PC-3 (cell line): Measurements from ENCODE around the gene PTPRA. TPM values are rescaled to one million over a fixed set of nuclear protein-coding genes. Genes with fewer than 3 reads are reported as not detected.
A peak's percentile ranks its signal among the peaks of the same experiment; 100 is the strongest.

Experiments used
- ATAC-seq: fragments of 200-7000 bp; cut with Tn5 transposase; 2 replicates; pipeline ENCODE4 v1.9.1; 2020; ENCODE audit warnings: mild to moderate bottlenecking, moderate library complexity
- Bru-seq: library from RNA; stranded (reverse); fragments of 400-500 nt; gene quantifications from one replicate; lab custom pipeline; 2021; lab: Mats Ljungman, UMichigan
- BruChase-seq, 2 experiments: library from RNA; stranded (reverse); fragments of 400-500 nt; gene quantifications; one replicate each; lab custom pipeline; 2021; lab: Mats Ljungman, UMichigan
- BruUV-seq: library from RNA; stranded (reverse); fragments of 400-500 nt; replicated peaks from 2 replicates; lab custom pipeline; 2021; lab: Mats Ljungman, UMichigan
- CTCF ChIA-PET: fragments of 300-600 bp; sonication (Branson Sonifier 250); formaldehyde crosslinking; loops from one replicate; lab custom pipeline; 2022; ENCODE audit warnings: antibody characterized with exemption; lab: Charles Lee
- POLR2A ChIA-PET: fragments of 300-600 bp; sonication (Branson Sonifier 250); formaldehyde crosslinking; loops from one replicate; lab custom pipeline; 2022; ENCODE audit warnings: antibody characterized with exemption; ENCODE audit not compliant: unreplicated experiment; lab: Charles Lee
- DNase-seq: peaks from one replicate; pipeline ENCODE4 v3.0.0-alpha.2; 2015
- H2AFZ ChIP-seq: fragments of 300-600 bp; sonication (generic); 2 replicates; pipeline ENCODE4 v1.6.0; 2016; ENCODE audit warnings: antibody characterized with exemption, low read length
- H3F3A ChIP-seq: fragments of 300-600 bp; sonication (generic); one replicate; pipeline ENCODE4 v1.6.0; 2017; ENCODE audit warnings: antibody characterized with exemption, low read length, control low read depth, mild to moderate bottlenecking; ENCODE audit not compliant: unreplicated experiment
- H3K27ac ChIP-seq: fragments of 300-600 bp; sonication (generic); 2 replicates; pipeline ENCODE4 v1.5.1; 2016; ENCODE audit warnings: mild to moderate bottlenecking, low read length
- H3K27me3 ChIP-seq: fragments of 300-600 bp; sonication (generic); 2 replicates; pipeline ENCODE4 v1.6.1; 2016; ENCODE audit warnings: low read length, mixed read lengths
- H3K36me3 ChIP-seq: fragments of 300-600 bp; sonication (generic); 2 replicates; pipeline ENCODE4 v1.6.1; 2016; ENCODE audit warnings: low read depth, mixed run types, low read length, mixed read lengths
- H3K4me1 ChIP-seq: fragments of 300-600 bp; sonication (generic); 2 replicates; pipeline ENCODE4 v1.5.1; 2016; ENCODE audit warnings: low read length; ENCODE audit not compliant: insufficient read depth
- H3K4me2 ChIP-seq: fragments of 300-600 bp; sonication (generic); 2 replicates; pipeline ENCODE4 v1.6.0; 2016; ENCODE audit warnings: low read length
- H3K4me3 ChIP-seq: fragments of 300-600 bp; sonication (generic); 2 replicates; pipeline ENCODE4 v1.5.1; 2016; ENCODE audit warnings: mild to moderate bottlenecking, low read length, mixed read lengths
- H3K79me2 ChIP-seq: fragments of 300-600 bp; sonication (generic); 2 replicates; pipeline ENCODE4 v1.6.1; 2017; ENCODE audit warnings: low read length, mixed read lengths
- H3K9ac ChIP-seq: fragments of 300-600 bp; sonication (generic); 2 replicates; pipeline ENCODE4 v1.6.0; 2016; ENCODE audit warnings: mild to moderate bottlenecking, low read length
- H3K9me2 ChIP-seq: fragments of 300-600 bp; sonication (generic); replicated peaks from 2 replicates; pipeline ENCODE4 v1.6.1; 2016; ENCODE audit warnings: mixed run types, low read length, mixed read lengths
- H3K9me3 ChIP-seq: fragments of 300-600 bp; sonication (generic); 2 replicates; pipeline ENCODE4 v1.6.1; 2016; ENCODE audit warnings: low read length, mixed read lengths
- H4K20me1 ChIP-seq: fragments of 300-600 bp; sonication (generic); 2 replicates; pipeline ENCODE4 v1.6.1; 2016; ENCODE audit warnings: low read length, mixed read lengths
- CTCF ChIP-seq: fragments of 300-600 bp; sonication (generic); conservative IDR thresholded peaks from 2 replicates; pipeline ENCODE4 v1.5.1; 2017; ENCODE audit warnings: antibody characterized with exemption, low read depth, mild to moderate bottlenecking, low read length
- EZH2 ChIP-seq: fragments of 300-600 bp; sonication (generic); IDR thresholded peaks from one replicate; pipeline ENCODE4 v1.6.1; 2017; ENCODE audit warnings: antibody characterized with exemption, mild to moderate bottlenecking, low read length; ENCODE audit not compliant: unreplicated experiment
- EZH2phosphoT487 ChIP-seq: fragments of 300-600 bp; sonication (generic); IDR thresholded peaks from 2 replicates; pipeline ENCODE4 v1.6.1; 2018; ENCODE audit warnings: mild to moderate bottlenecking, antibody characterized with exemption, low read length, borderline replicate concordance
- intact Hi-C: fragments of 100-400 bp; cut with micrococcal nuclease; formaldehyde crosslinking; loops from 2 replicates; pipeline ENCODE4 v1.9.0; 2023
- long read RNA-seq: library from polyadenylated mRNA; unstranded; transcript quantifications from one replicate; pipeline ENCODE4 v2.0.0, GENCODE V29; 2021; ENCODE audit not compliant: unreplicated experiment
- total RNA-seq: library from RNA; depleted of rRNA; stranded (reverse); fragments of >200 nt; gene quantifications from 2 replicates; pipeline ENCODE4 v1.2.3, GENCODE V29; 2014; rRNA removed

The PTPRA gene
- 33.6 and 35.0 TPM in 2 replicates for total RNA-seq
- percentile 78 among the genes with signal in this experiment for Bru-seq, nascent RNA
- percentile 72 among the genes with signal in this experiment for BruChase-seq, experiment 1, labeled RNA remaining after a 6-hour chase
- percentile 74 among the genes with signal in this experiment for BruChase-seq, experiment 2, labeled RNA remaining after a 2-hour chase
- long read RNA-seq, transcript PTPRA-205 (24 exons, 3,337 nt) = minor isoform, 8 of 365 reads
- long read RNA-seq, transcript PTPRA-201 (23 exons, 3,725 nt) = major isoform, 160 of 365 reads
- long read RNA-seq, partial matches to known transcripts = 59 of 365 reads
- long read RNA-seq, other reads (novel, unspliced or antisense) = 137 of 365 reads

- H3K27me3 ChIP-seq = no peaks in the 10 kb centered on the region
- intact Hi-C loops = loop anchor here (5.0 kb wide), 1 partner anchor 124 kb away; no protein-coding TSS in a partner anchor
- TF ChIP-seq EZH2 = no peak
- TF ChIP-seq EZH2phosphoT487 = no peak
- TF ChIP-seq CTCF = no peak
- peaks cover 45% of the 10 kb centered on the region for H3K79me2 ChIP-seq
- BruUV-seq = TSS peak; percentile 98
- peaks cover 15% of the 10 kb centered on the region for H4K20me1 ChIP-seq
- peak within 1 kb of the TSS; percentile 99 for H3K4me2 ChIP-seq
- ChIA-PET CTCF (interaction anchor here (0.7 kb wide), 1 partner anchor 127 kb away, joined by 3 read pairs; no protein-coding TSS in a partner anchor), POLR2A (interaction anchor here (0.7 kb wide), 1 partner anchor 119 kb away, joined by 4 read pairs; no protein-coding TSS in a partner anchor)
- DNase-seq = peak; percentile 95
- no peaks in the 10 kb centered on the region for H3F3A ChIP-seq
- H2AFZ ChIP-seq = peak within 1 kb of the TSS; percentile 82
- H3K9ac ChIP-seq = peak within 1 kb of the TSS; percentile 89
- H3K9me2 ChIP-seq = no peaks in the 10 kb centered on the region
- H3K9me3 ChIP-seq = no peaks in the 10 kb centered on the region
- H3K36me3 ChIP-seq = no peaks in the 10 kb centered on the region
- peak; percentile 90 for ATAC-seq
- no peak within 1 kb of the TSS; the same call in 1 of the 2 replicates for H3K27ac ChIP-seq
- peaks cover 40% of the 10 kb centered on the region for H3K4me1 ChIP-seq
- peak within 1 kb of the TSS; percentile 99 for H3K4me3 ChIP-seq
These were observed at the start of gene PTPRA for GRCh38 chr20:2873010-2873746. Gene PTPRA (plus strand): TSS chr20:2873481. CDS start chr20:2964278, 90,797 bp downstream.

GRCh38 chr20:2825761-2826160 is 47.5 kb upstream of the PTPRA start:
- no peak overlapping the region for H2AFZ ChIP-seq
- ChIA-PET POLR2A (no interaction called here), CTCF (no interaction called here)
- intact Hi-C loops = no loop called here
- ATAC-seq (no peak), DNase-seq (no peak)
- BruUV-seq = no TSS peak
- no peaks in the 10 kb centered on the region for H3K79me2 ChIP-seq
- no peak overlapping the region for H3K27ac ChIP-seq
- no peaks in the 10 kb centered on the region for H3F3A ChIP-seq
- peaks cover 3% of the 10 kb centered on the region; the same call in 1 of the 2 replicates for H3K27me3 ChIP-seq
- TF ChIP-seq EZH2 (no peak), CTCF (no peak), EZH2phosphoT487 (no peak)
- H3K4me3 ChIP-seq = no peak overlapping the region
- 0 out of 2 replicates have a peak, but pooled peaks cover 4% of the 10 kb centered on the region for H3K4me1 ChIP-seq
- no peaks in the 10 kb centered on the region for H3K9me2 ChIP-seq
- H3K9ac ChIP-seq = no peak overlapping the region
- H3K4me2 ChIP-seq = no peak overlapping the region
- no peaks in the 10 kb centered on the region for H3K36me3 ChIP-seq
- H4K20me1 ChIP-seq = no peaks in the 10 kb centered on the region
- H3K9me3 ChIP-seq = no peaks in the 10 kb centered on the region
